Inflammatory macrophage treated with lipopolysaccharide for 1 hour (primary cell): ENCODE data around the gene IRF1.
A peak's percentile ranks its signal among the peaks of the same experiment; 100 is the strongest.
"Not testable (repeated sequence)": the region's sequence is repeated elsewhere in the genome, so short reads cannot be mapped to it uniquely, and the experiment has no call there.

Source experiments
- DNase-seq, 2 donors: peaks; one replicate each; pipeline ENCODE4 v3.0.0-alpha.2; 2020 to 2022

IRF1 gene

GRCh38 chr5:132490484-132491367 lies at the start of gene IRF1:
IRF1 (minus strand) TSS chr5:132490773; CDS start chr5:132489478, 1,295 bp downstream.
- peak; percentile 97 to 98 for DNase-seq

- DNase-seq = no peak
These were observed 49.6 kb upstream of the IRF1 start for GRCh38 chr5:132540149-132540548.

- DNase-seq = no peak
These were observed 49.1 kb upstream of the IRF1 start for GRCh38 chr5:132539716-132540115.

GRCh38 chr5:132530946-132531345 lies 40.4 kb upstream of the IRF1 start:
- no peak for DNase-seq

GRCh38 chr5:132528866-132529634 lies 38.5 kb upstream of the IRF1 start:
- DNase-seq = no peak

- no peak for DNase-seq
These were observed 37.4 kb upstream of the IRF1 start for GRCh38 chr5:132528021-132528420.

GRCh38 chr5:132526974-132527564 lies 36.5 kb upstream of the IRF1 start:
- DNase-seq = no peak

- DNase-seq = peak; percentile 28 to 83
These were observed 35.9 kb upstream of the IRF1 start for GRCh38 chr5:132526290-132526973.

- peak; percentile 25 for DNase-seq
These were observed 34.7 kb upstream of the IRF1 start for GRCh38 chr5:132525299-132525724.

- not testable (repeated sequence) for DNase-seq
These were observed 34.3 kb upstream of the IRF1 start for GRCh38 chr5:132524877-132525276.

GRCh38 chr5:132522067-132522466 lies 31.5 kb upstream of the IRF1 start:
- DNase-seq = not testable (repeated sequence)

GRCh38 chr5:132513618-132514336 lies 23.2 kb upstream of the IRF1 start:
- DNase-seq = not testable (repeated sequence)

- DNase-seq = no peak
These were observed 19.5 kb upstream of the IRF1 start for GRCh38 chr5:132510076-132510475.

- peak in 1 of 2 donors; percentile 32 for DNase-seq
These were observed 15.6 kb upstream of the IRF1 start for GRCh38 chr5:132506094-132506692.

- DNase-seq = no peak
These were observed 15.1 kb upstream of the IRF1 start for GRCh38 chr5:132505641-132506040.

GRCh38 chr5:132504746-132505145 lies 14.2 kb upstream of the IRF1 start:
- no peak for DNase-seq

- DNase-seq = no peak
These were observed 12.7 kb upstream of the IRF1 start for GRCh38 chr5:132503244-132503643.

- no peak for DNase-seq
These were observed 11.7 kb upstream of the IRF1 start for GRCh38 chr5:132501961-132502931.

- DNase-seq = no peak
These were observed 11.0 kb upstream of the IRF1 start for GRCh38 chr5:132501629-132501956.

GRCh38 chr5:132500931-132501628 lies 10.5 kb upstream of the IRF1 start:
- DNase-seq = peak; percentile 75 to 80
